GM23338 (cell line): ENCODE data around the gene IMPA2.
"Not testable (repeated sequence)": the region's sequence is repeated elsewhere in the genome, so short reads cannot be mapped to it uniquely, and the experiment has no call there.

Experiments
- CTCF ChIP-seq, 2 experiments: fragments of 200-600 bp in 1 of 2; sonication (generic) in 1 of 2; conservative IDR thresholded peaks; 2 replicates each; pipeline versions ENCODE4 v1.5.1 to v1.6.1; 2016 to 2017; ENCODE audit warnings: antibody characterized with exemption in 2 of 2, low read depth in 2 of 2, mild to moderate bottlenecking in 2 of 2, moderate library complexity in 1 of 2
- POLR2AphosphoS5 ChIP-seq: IDR thresholded peaks from 2 replicates; pipeline ENCODE4 v1.6.1; 2016; ENCODE audit warnings: antibody characterized with exemption, low read depth
- REST ChIP-seq: IDR thresholded peaks from one replicate; pipeline ENCODE4 v1.6.1; 2018; ENCODE audit warnings: antibody characterized with exemption; ENCODE audit not compliant: unreplicated experiment

- 0 out of 4 replicates have a peak, but pooled peaks of 1 of the 2 experiments have one; percentile 2 for TF ChIP-seq CTCF (conservative IDR thresholded peaks at IDR 0.05; ENCODE audit: low read depth in 2 of 2)
- not testable (repeated sequence) for TF ChIP-seq POLR2AphosphoS5, REST
Observed at GRCh38 chr18:12068316-12068949, 87.1 kb downstream of the IMPA2 start.
